ENCODE measurements around the gene ATP11C.
"Not testable (repeated sequence)": the region's sequence is repeated elsewhere in the genome, so short reads cannot be mapped to it uniquely, and the experiment has no call there.

The ATP11C gene

DNA sequence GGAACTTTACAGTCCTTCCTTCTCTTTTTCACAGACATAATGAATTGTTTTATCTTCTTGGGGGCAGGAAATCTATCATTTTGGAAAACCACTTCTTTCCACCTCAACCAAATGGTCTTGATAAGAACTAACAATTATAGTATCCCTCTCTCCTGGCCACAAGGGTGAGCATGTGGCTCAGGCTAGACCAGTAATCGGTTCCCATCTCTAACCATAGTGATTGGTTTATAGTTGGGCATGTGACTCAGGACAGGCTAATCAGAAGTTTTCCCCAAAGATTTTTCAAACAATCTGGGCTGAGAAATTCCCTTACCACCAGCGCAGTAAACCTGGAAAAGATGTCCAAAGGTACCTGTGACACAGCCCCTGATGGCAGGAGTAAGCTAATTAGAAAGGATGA is 36.4 kb upstream of the ATP11C start:
- ChIA-PET POLR2A (no interaction called here), CTCF (no interaction called here)
- TF ChIP-seq, protein P1, sequence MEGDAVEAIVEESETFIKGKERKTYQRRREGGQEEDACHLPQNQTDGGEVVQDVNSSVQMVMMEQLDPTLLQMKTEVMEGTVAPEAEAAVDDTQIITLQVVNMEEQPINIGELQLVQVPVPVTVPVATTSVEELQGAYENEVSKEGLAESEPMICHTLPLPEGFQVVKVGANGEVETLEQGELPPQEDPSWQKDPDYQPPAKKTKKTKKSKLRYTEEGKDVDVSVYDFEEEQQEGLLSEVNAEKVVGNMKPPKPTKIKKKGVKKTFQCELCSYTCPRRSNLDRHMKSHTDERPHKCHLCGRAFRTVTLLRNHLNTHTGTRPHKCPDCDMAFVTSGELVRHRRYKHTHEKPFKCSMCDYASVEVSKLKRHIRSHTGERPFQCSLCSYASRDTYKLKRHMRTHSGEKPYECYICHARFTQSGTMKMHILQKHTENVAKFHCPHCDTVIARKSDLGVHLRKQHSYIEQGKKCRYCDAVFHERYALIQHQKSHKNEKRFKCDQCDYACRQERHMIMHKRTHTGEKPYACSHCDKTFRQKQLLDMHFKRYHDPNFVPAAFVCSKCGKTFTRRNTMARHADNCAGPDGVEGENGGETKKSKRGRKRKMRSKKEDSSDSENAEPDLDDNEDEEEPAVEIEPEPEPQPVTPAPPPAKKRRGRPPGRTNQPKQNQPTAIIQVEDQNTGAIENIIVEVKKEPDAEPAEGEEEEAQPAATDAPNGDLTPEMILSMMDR (IDR thresholded peaks at IDR 0.05; ENCODE audit: insufficient read depth, low read length, missing control alignments): no peak
- no peak overlapping the region for H3K4me3 ChIP-seq (ENCODE audit: low read depth, low read length)
- no peak for DNase-seq (ENCODE audit: low read depth, low spot score)

DNA sequence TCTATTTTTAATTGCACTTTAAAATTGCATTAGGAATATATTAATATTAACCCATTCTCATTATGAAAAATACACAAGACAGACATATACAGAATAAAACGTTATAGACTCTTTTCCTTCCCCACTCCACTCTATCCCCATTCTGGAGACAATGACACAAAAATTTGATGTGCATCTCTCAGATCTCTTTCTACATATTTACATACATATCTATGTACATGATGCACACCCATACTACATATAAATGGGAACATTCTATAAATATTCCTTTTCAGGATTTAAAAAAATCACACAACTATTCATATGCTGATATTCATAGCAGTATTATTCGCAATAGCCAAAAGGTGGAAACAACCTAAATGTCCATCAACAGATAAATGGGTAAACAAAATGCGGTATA is 34.9 kb upstream of the ATP11C start:
- no peak for DNase-seq (ENCODE audit: low read depth, low spot score)
- no peak overlapping the region for H3K4me3 ChIP-seq (ENCODE audit: low read depth, low read length)
- ChIA-PET POLR2A (no interaction called here), CTCF (interaction anchor here (0.7 to 1.3 kb wide), 2 partner anchors 20 to 492 kb away, joined by 3 to 4 read pairs; no protein-coding TSS in a partner anchor)
- TF ChIP-seq, protein P1 (IDR thresholded peaks at IDR 0.05; ENCODE audit: insufficient read depth, low read length, missing control alignments): no peak

- TF ChIP-seq, protein P1 (IDR thresholded peaks at IDR 0.05; ENCODE audit: insufficient read depth, low read length, missing control alignments): peak; percentile 16
- H3K4me3 ChIP-seq (ENCODE audit: low read depth, low read length): no peak overlapping the region
- DNase-seq (ENCODE audit: low read depth, low spot score): no peak
- ChIA-PET POLR2A (no interaction called here), CTCF (interaction anchor here (0.7 to 1.3 kb wide), 3 partner anchors 20 to 491 kb away, joined by 3 to 4 read pairs (median 3); no protein-coding TSS in a partner anchor)
Observed at GRCh38 chrX:139967300-139967699, 34.4 kb upstream of the ATP11C start.

- DNase-seq (ENCODE audit: low read depth, low spot score); POLR2A ChIA-PET; H3K4me3 ChIP-seq (ENCODE audit: low read depth, low read length): not testable (repeated sequence)
- CTCF ChIA-PET: interaction anchor here (0.6 to 1.5 kb wide), 6 partner anchors 51 to 699 kb away, joined by 3 to 4 read pairs (median 3); no protein-coding TSS in a partner anchor
Observed at GRCh38 chrX:139966159-139966558, 33.3 kb upstream of the ATP11C start.

DNA sequence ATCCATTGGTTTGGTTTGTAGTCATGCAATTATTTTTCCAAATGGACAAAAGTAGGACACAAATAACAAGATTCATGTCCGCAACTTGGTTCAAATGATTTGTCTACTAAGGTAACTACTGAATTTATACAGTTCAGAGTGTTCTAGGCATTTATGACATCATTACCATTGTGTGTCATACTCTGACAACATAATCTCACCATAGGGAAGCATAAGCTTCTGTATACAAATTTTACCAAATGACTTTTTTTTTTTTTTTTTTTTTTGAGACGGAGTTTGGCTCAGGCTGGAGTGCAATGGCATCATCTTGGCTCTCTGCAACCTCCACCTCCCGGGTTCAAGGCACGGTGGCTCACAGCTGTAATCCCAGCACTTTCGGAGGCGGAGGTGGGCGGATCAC is 32.6 kb upstream of the ATP11C start, which contains the start of gene CXorf66:
Gene CXorf66, minus strand, starts transcription at position 101 of the 400 bp plus-strand sequence. Its CDS starts 25 bp downstream, at position 76.
- TF ChIP-seq, protein P1 (IDR thresholded peaks at IDR 0.05; ENCODE audit: insufficient read depth, low read length, missing control alignments): no peak
- CTCF ChIA-PET: interaction anchor here (1.5 kb wide), 1 partner anchor 163 kb away, joined by 3 read pairs; no protein-coding TSS in a partner anchor
- no peak for DNase-seq (ENCODE audit: low read depth, low spot score)
- POLR2A ChIA-PET: no interaction called here
- H3K4me3 ChIP-seq (ENCODE audit: low read depth, low read length): no peak within 1 kb of the TSS

DNA sequence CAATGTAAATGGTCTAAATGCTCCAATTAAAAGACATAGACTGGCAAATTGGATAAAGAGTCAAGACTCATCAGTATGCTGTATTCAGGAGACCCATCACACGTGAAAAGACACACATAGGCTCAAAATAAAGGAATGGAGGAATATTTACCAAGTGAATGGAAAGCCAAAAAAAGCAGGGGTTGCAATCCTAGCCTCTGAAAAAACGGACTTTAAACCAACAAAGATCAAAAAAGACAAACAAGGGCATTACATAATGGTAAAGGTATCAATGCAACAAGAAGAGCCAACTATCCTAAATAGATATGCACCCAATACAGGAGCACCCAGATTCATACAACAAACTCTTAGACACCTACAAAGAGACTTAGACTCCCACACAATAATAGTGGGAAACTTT is 28.2 kb upstream of the ATP11C start:
- POLR2A ChIA-PET; CTCF ChIA-PET; H3K4me3 ChIP-seq (ENCODE audit: low read depth, low read length); DNase-seq (ENCODE audit: low read depth, low spot score): not testable (repeated sequence)

DNA sequence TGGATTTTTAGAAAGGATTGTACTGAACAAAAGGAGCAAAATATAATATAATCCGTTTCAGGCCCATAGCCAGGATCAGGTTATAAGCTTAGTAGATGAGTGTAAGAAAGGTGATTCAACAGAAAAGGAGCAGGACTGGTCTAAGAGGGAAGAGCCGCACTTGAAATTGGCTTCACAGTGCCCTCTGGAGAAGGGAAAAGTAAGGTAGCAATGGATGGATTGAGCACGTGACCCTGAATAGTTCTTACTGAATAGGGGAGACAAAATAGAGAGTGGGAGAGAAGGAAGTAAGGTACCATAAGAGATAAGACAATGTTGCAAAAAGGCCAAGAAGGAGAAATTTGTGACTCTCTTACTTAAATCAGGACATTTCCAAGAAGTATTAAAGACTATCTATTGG is 16.9 kb upstream of the ATP11C start:
- POLR2A ChIA-PET: no interaction called here
- DNase-seq (ENCODE audit: low read depth, low spot score): no peak

More for the DNA sequence above, 16.9 kb upstream of the ATP11C start:
- TF ChIP-seq, protein P1 (IDR thresholded peaks at IDR 0.05; ENCODE audit: insufficient read depth, low read length, missing control alignments): no peak
- CTCF ChIA-PET: no interaction called here
- H3K4me3 ChIP-seq (ENCODE audit: low read depth, low read length): no peak overlapping the region
